Neural cell (in vitro differentiated cells): ENCODE data around the gene PCNX1.

Experiments used
- CTCF ChIP-seq: fragments of 450-650 bp; IDR thresholded peaks from 2 replicates; pipeline ENCODE4 v1.5.1; 2014; ENCODE audit warnings: antibody characterized with exemption, mild to moderate bottlenecking, moderate library complexity; ENCODE audit not compliant: poor library complexity, severe bottlenecking
- EP300 ChIP-seq: fragments of 450-650 bp; conservative IDR thresholded peaks from 2 replicates; pipeline ENCODE4 v1.6.1; 2014; ENCODE audit warnings: antibody characterized with exemption, mild to moderate bottlenecking, moderate library complexity; ENCODE audit not compliant: poor library complexity, severe bottlenecking
- EZH2 ChIP-seq: fragments of 200-600, 300-800 bp; shearing (Covaris generic), sonication (generic); IDR thresholded peaks from 2 replicates; pipeline ENCODE4 v1.6.1; 2014; ENCODE audit warnings: antibody characterized with exemption, low read length, borderline replicate concordance, mild to moderate bottlenecking; ENCODE audit not compliant: insufficient read depth, poor library complexity, severe bottlenecking
- POLR2AphosphoS5 ChIP-seq: IDR thresholded peaks from 2 replicates; pipeline ENCODE4 v1.6.1; 2012
- SMC3 ChIP-seq: fragments of 450-650 bp; conservative IDR thresholded peaks from 2 replicates; pipeline ENCODE4 v1.6.1; 2014; ENCODE audit warnings: antibody characterized with exemption, mild to moderate bottlenecking, moderate library complexity; ENCODE audit not compliant: poor library complexity

GRCh38 chr14:71050227-71050823 is 143.1 kb downstream of the PCNX1 start:
- TF ChIP-seq EP300, result no peak
- no peak for TF ChIP-seq CTCF
- no peak for TF ChIP-seq SMC3
- no peak for TF ChIP-seq POLR2AphosphoS5
- TF ChIP-seq EZH2, result no peak
